ENCODE results near the gene SLIT3. TPM values are rescaled to one million over a fixed set of nuclear protein-coding genes. Genes with fewer than 3 reads are reported as not detected.

The SLIT3 gene
- total RNA-seq, 1 experiment from 2014 or later = not detected

GRCh38 chr5:168991311-168991710 lies 309.6 kb downstream of the SLIT3 start:
- H3K4me1 ChIP-seq (replicated peaks; ENCODE audit: insufficient read depth) = no peaks in the 10 kb centered on the region
- POLR2A ChIA-PET (ENCODE audit: unreplicated experiment) = no interaction called here
- no peaks in the 10 kb centered on the region for H3F3A ChIP-seq (ENCODE audit: insufficient read depth, low read depth)
- no peak overlapping the region for H3K4me2 ChIP-seq
- peaks cover 65% of the 10 kb centered on the region for H3K27me3 ChIP-seq (ENCODE audit: insufficient read depth, low read depth)
- intact Hi-C loops (cut with micrococcal nuclease; ENCODE audit: unreplicated experiment) = no loop called here
- no peak overlapping the region for H2AFZ ChIP-seq
- no TSS peak for BruUV-seq (replicated peaks)
- H3K27ac ChIP-seq = no peak overlapping the region
- no peaks in the 10 kb centered on the region for H3K36me3 ChIP-seq (ENCODE audit: low read depth)
- H3K4me3 ChIP-seq = no peak overlapping the region
- DNase-seq = no peak
- H4K20me1 ChIP-seq (ENCODE audit: insufficient read depth) = no peaks in the 10 kb centered on the region
- CTCF ChIA-PET = no interaction called here
- TF ChIP-seq CTCF (conservative IDR thresholded peaks at IDR 0.05) = no peak
- TF ChIP-seq EZH2 (IDR thresholded peaks at IDR 0.05; ENCODE audit: low read depth) = no peak
- no peaks in the 10 kb centered on the region for H3K9me3 ChIP-seq (ENCODE audit: insufficient read depth, low read depth)
- no peaks in the 10 kb centered on the region for H3K9me2 ChIP-seq (ENCODE audit: insufficient read depth)
- H3K79me2 ChIP-seq (ENCODE audit: low read depth) = no peaks in the 10 kb centered on the region

- intact Hi-C loops (cut with micrococcal nuclease; ENCODE audit: unreplicated experiment) = no loop called here
- Histone ChIP-seq H3K79me2 (ENCODE audit: low read depth) (no peaks in the 10 kb centered on the region), H3K27me3 (ENCODE audit: insufficient read depth, low read depth) (peaks cover 64% of the 10 kb centered on the region), H3K9me3 (ENCODE audit: insufficient read depth, low read depth) (no peaks in the 10 kb centered on the region), H3K4me1 (replicated peaks; ENCODE audit: insufficient read depth) (no peaks in the 10 kb centered on the region), H2AFZ (no peak overlapping the region), H4K20me1 (ENCODE audit: insufficient read depth) (no peaks in the 10 kb centered on the region), H3K4me2 (no peak overlapping the region), H3K27ac (no peak overlapping the region), H3K9me2 (ENCODE audit: insufficient read depth) (no peaks in the 10 kb centered on the region), H3K36me3 (ENCODE audit: low read depth) (no peaks in the 10 kb centered on the region), H3K4me3 (no peak overlapping the region), H3F3A (ENCODE audit: insufficient read depth, low read depth) (no peaks in the 10 kb centered on the region)
- TF ChIP-seq CTCF (conservative IDR thresholded peaks at IDR 0.05) = no peak
- no peak for TF ChIP-seq EZH2 (IDR thresholded peaks at IDR 0.05; ENCODE audit: low read depth)
- POLR2A ChIA-PET (ENCODE audit: unreplicated experiment) = no interaction called here
- BruUV-seq (replicated peaks) = no TSS peak
- CTCF ChIA-PET = no interaction called here
- DNase-seq = no peak
Measured at GRCh38 chr5:168990679-168991078, 310.3 kb downstream of the SLIT3 start.

DNA sequence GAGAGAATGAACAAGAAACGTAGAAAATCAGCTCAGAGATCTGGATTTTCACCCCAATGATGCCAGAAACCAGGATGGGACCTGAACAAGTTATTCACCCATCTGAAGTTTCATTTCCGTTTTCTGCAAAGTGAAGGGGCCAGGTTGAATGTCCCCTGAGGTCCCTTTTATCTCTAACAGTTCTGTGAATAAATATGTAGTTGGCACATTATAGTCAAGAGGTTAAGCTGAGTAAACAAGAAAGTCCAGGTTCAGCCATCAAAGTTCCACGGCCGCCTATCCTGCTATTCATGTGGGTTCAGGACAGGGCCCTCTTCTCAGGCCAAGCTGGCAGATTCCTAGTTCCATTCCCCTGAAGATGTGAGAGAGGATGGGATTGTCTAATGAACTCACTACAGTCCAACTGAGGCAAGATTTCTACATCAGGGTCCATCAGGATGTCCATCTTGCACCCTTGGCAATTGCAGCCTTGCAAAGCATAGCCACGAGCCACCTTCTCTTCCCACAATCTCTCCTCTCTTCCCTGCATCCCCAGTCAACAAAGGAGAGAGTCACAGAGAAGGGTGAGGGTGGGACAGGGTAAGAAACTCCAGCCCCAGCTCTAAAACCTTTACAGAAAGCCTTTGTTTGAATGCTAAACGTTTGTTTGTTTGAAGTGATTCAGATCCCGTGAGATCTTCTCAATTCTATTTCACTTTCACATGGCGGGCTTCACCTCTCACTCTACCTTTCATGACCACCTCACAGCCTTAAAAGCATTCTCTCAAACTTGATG lies 311.0 kb downstream of the SLIT3 start:
- ChIA-PET POLR2A (ENCODE audit: unreplicated experiment) (no interaction called here), CTCF (no interaction called here)
- no peak for TF ChIP-seq EZH2 (IDR thresholded peaks at IDR 0.05; ENCODE audit: low read depth)
- no peak for TF ChIP-seq CTCF (conservative IDR thresholded peaks at IDR 0.05)
- Histone ChIP-seq H3K27me3 (ENCODE audit: insufficient read depth, low read depth) (peaks cover 69% of the 10 kb centered on the region), H3K36me3 (ENCODE audit: low read depth) (no peaks in the 10 kb centered on the region), H3K4me1 (replicated peaks; ENCODE audit: insufficient read depth) (no peaks in the 10 kb centered on the region), H3F3A (ENCODE audit: insufficient read depth, low read depth) (no peaks in the 10 kb centered on the region), H3K9me2 (ENCODE audit: insufficient read depth) (no peaks in the 10 kb centered on the region), H3K27ac (no peak overlapping the region), H3K4me3 (no peak overlapping the region), H3K9me3 (ENCODE audit: insufficient read depth, low read depth) (no peaks in the 10 kb centered on the region), H3K4me2 (no peak overlapping the region), H4K20me1 (ENCODE audit: insufficient read depth) (no peaks in the 10 kb centered on the region), H3K79me2 (ENCODE audit: low read depth) (no peaks in the 10 kb centered on the region), H2AFZ (no peak overlapping the region)
- no TSS peak for BruUV-seq (replicated peaks)
- intact Hi-C loops (cut with micrococcal nuclease; ENCODE audit: unreplicated experiment) = loop anchor here (5.0 kb wide), 3 partner anchors 312 to 1642 kb away; partner anchors contain the start of genes INSYN2B and SLIT3
- DNase-seq = no peak

Data from PC-9 (cell line).